Smooth muscle cell (in vitro differentiated cells): ENCODE data around the gene CCDC9B. TPM values are rescaled to one million over a fixed set of nuclear protein-coding genes. Genes with fewer than 3 reads are reported as not detected.

Source experiments
- DNase-seq: peaks from one replicate; lab custom pipeline; 2025; ENCODE audit not compliant: unreplicated experiment; lab: John Stamatoyannopoulos, UW
- H2AFZ ChIP-seq: fragments of 200-600 bp; sonication (generic); 2 replicates; pipeline ENCODE4 v1.6.0; 2016; ENCODE audit warnings: antibody characterized with exemption, low read depth, mild to moderate bottlenecking
- H3F3A ChIP-seq: fragments of 200-600 bp; sonication (generic); 2 replicates; pipeline ENCODE4 v1.6.0; 2017; ENCODE audit warnings: antibody characterized with exemption, low read depth
- H3K27ac ChIP-seq: fragments of 200-600 bp; sonication (generic); 2 replicates; pipeline ENCODE4 v1.5.1; 2016; ENCODE audit warnings: low read depth, mild to moderate bottlenecking
- H3K27me3 ChIP-seq: fragments of 200-600 bp; sonication (generic); 2 replicates; pipeline ENCODE4 v1.6.1; 2016; ENCODE audit warnings: low read depth, mild to moderate bottlenecking
- H3K36me3 ChIP-seq: fragments of 200-600 bp; sonication (generic); 2 replicates; pipeline ENCODE4 v1.5.1; 2016; ENCODE audit warnings: low read depth
- H3K4me1 ChIP-seq: fragments of 200-600 bp; sonication (generic); 2 replicates; pipeline ENCODE4 v1.5.1; 2016; ENCODE audit warnings: low read depth
- H3K4me2 ChIP-seq: fragments of 200-600 bp; sonication (generic); 2 replicates; pipeline ENCODE4 v1.6.0; 2016; ENCODE audit warnings: mild to moderate bottlenecking
- H3K4me3 ChIP-seq: fragments of 200-600 bp; sonication (generic); 2 replicates; pipeline ENCODE4 v1.5.1; 2016; ENCODE audit warnings: mild to moderate bottlenecking
- H3K79me2 ChIP-seq: fragments of 200-600 bp; sonication (generic); 2 replicates; pipeline ENCODE4 v1.6.0; 2016; ENCODE audit warnings: low read depth, mild to moderate bottlenecking
- H3K9ac ChIP-seq: fragments of 200-600 bp; sonication (generic); 2 replicates; pipeline ENCODE4 v1.6.0; 2016; ENCODE audit warnings: low read depth
- H3K9me3 ChIP-seq: fragments of 200-600 bp; sonication (generic); replicated peaks from 2 replicates; pipeline ENCODE4 v1.5.1; 2016; ENCODE audit warnings: low read depth
- H4K20me1 ChIP-seq: fragments of 200-600 bp; sonication (generic); 2 replicates; pipeline ENCODE4 v1.6.0; 2016; ENCODE audit warnings: low read depth
- CTCF ChIP-seq: fragments of 200-600 bp; sonication (generic); IDR thresholded peaks from 2 replicates; pipeline ENCODE4 v1.5.1; 2017; ENCODE audit warnings: borderline replicate concordance, mild to moderate bottlenecking, antibody characterized with exemption; ENCODE audit not compliant: insufficient read depth, poor library complexity, severe bottlenecking
- WGBS: methylation state at CpG from one replicate; pipeline ENCODE4 v1.1.7; 2016; ENCODE audit warnings: low lambda C conversion rate; 5-methylcytosine and 5-hydroxymethylcytosine counted together
- polyA plus RNA-seq: library from polyadenylated mRNA; unstranded; fragments of >200 nt; fragmentation: Nextera tagmentation; extraction: Ambion mirVana; gene quantifications from 2 replicates; pipeline ENCODE4 v1.2.1, GENCODE V29; 2016
- total RNA-seq: library from RNA; depleted of rRNA; stranded (reverse); fragments of >200 nt; gene quantifications from 2 replicates; pipeline ENCODE4 v1.2.3, GENCODE V29; 2014

The CCDC9B gene
- total and polyA plus RNA-seq, 2 experiments from 2014 or later, result 0.97 to 3.8 TPM

- no peak for TF ChIP-seq CTCF
- Histone ChIP-seq H3K79me2 (no peaks in the 10 kb centered on the region), H2AFZ (no peak overlapping the region), H3K4me3 (no peak overlapping the region), H3K27ac (no peak overlapping the region), H3K9me3 (no peaks in the 10 kb centered on the region), H4K20me1 (no peaks in the 10 kb centered on the region), H3K9ac (no peak overlapping the region), H3K4me1 (peaks cover 32% of the 10 kb centered on the region), H3K4me2 (peak overlapping the region; percentile 67), H3F3A (peaks cover 18% of the 10 kb centered on the region), H3K27me3 (peaks cover 54% of the 10 kb centered on the region), H3K36me3 (no peaks in the 10 kb centered on the region)
- WGBS, result 21% methylated on average over 7 of the region's 7 CpGs
- DNase-seq, result no peak
Measured at GRCh38 chr15:40286061-40286532, 54.6 kb downstream of the CCDC9B start.

- H3K4me2 ChIP-seq, result peak overlapping the region; percentile 67
- no peak overlapping the region for H3K27ac ChIP-seq
- no peak for DNase-seq
- no peaks in the 10 kb centered on the region for H4K20me1 ChIP-seq
- H3K4me1 ChIP-seq, result peaks cover 30% of the 10 kb centered on the region
- H3K9ac ChIP-seq, result no peak overlapping the region
- H3F3A ChIP-seq, result peaks cover 18% of the 10 kb centered on the region
- H3K79me2 ChIP-seq, result no peaks in the 10 kb centered on the region
- H3K4me3 ChIP-seq, result no peak overlapping the region
- TF ChIP-seq CTCF, result no peak
- no peak overlapping the region for H2AFZ ChIP-seq
- H3K9me3 ChIP-seq, result no peaks in the 10 kb centered on the region
- WGBS, result 3% methylated on average over 1 of the region's 1 CpG
- peaks cover 54% of the 10 kb centered on the region for H3K27me3 ChIP-seq
- H3K36me3 ChIP-seq, result no peaks in the 10 kb centered on the region
Measured at GRCh38 chr15:40285554-40286011, 55.2 kb downstream of the CCDC9B start.

- H3K36me3 ChIP-seq, result no peaks in the 10 kb centered on the region
- 17% methylated on average over 4 of the region's 4 CpGs for WGBS
- H3K9ac ChIP-seq, result no peak overlapping the region
- H3K27me3 ChIP-seq, result peaks cover 54% of the 10 kb centered on the region
- no peak overlapping the region for H3K27ac ChIP-seq
- no peaks in the 10 kb centered on the region for H3K9me3 ChIP-seq
- no peak for TF ChIP-seq CTCF
- no peaks in the 10 kb centered on the region for H3K79me2 ChIP-seq
- H2AFZ ChIP-seq, result no peak overlapping the region
- no peak overlapping the region for H3K4me3 ChIP-seq
- DNase-seq, result peak; percentile 27
- peaks cover 30% of the 10 kb centered on the region for H3K4me1 ChIP-seq
- no peaks in the 10 kb centered on the region for H4K20me1 ChIP-seq
- H3K4me2 ChIP-seq, result peak overlapping the region; percentile 67
- peaks cover 18% of the 10 kb centered on the region for H3F3A ChIP-seq
Measured at GRCh38 chr15:40285151-40285550, 55.6 kb downstream of the CCDC9B start.

GRCh38 chr15:40283615-40284300, 57.0 kb downstream of the CCDC9B start:
- no peaks in the 10 kb centered on the region for H3K9me3 ChIP-seq
- H3F3A ChIP-seq, result peaks cover 18% of the 10 kb centered on the region
- TF ChIP-seq CTCF, result no peak
- H3K27me3 ChIP-seq, result peaks cover 55% of the 10 kb centered on the region
- no peak overlapping the region for H3K27ac ChIP-seq
- H4K20me1 ChIP-seq, result no peaks in the 10 kb centered on the region
- H3K4me2 ChIP-seq, result no peak overlapping the region
- H2AFZ ChIP-seq, result no peak overlapping the region
- no peak overlapping the region for H3K9ac ChIP-seq
- H3K4me3 ChIP-seq, result no peak overlapping the region
- 27% methylated on average over 31 of the region's 33 CpGs for WGBS
- DNase-seq, result no peak
- no peaks in the 10 kb centered on the region for H3K36me3 ChIP-seq
- no peaks in the 10 kb centered on the region for H3K79me2 ChIP-seq
- H3K4me1 ChIP-seq, result peaks cover 30% of the 10 kb centered on the region
